ENCODE results near the gene AKAP6.
"Not testable (repeated sequence)": the region's sequence is repeated elsewhere in the genome, so short reads cannot be mapped to it uniquely, and the experiment has no call there.

Gene AKAP6

GRCh38 chr14:32779840-32780239 lies 450.7 kb downstream of the AKAP6 start:
- DNase-seq (ENCODE audit: insufficient read length, low spot score) (no peak), FAIRE-seq (no peak)
- no peak for TF ChIP-seq POLR2AphosphoS5 (IDR thresholded peaks at IDR 0.05; ENCODE audit: low read depth, low read length)
- no peak for TF ChIP-seq TAF1 (IDR thresholded peaks at IDR 0.05; ENCODE audit: low read depth, low read length)
- TF ChIP-seq POLR2A (IDR thresholded peaks at IDR 0.05; ENCODE audit: low read depth, low read length), result no peak
- no peak for TF ChIP-seq PAX5 (IDR thresholded peaks at IDR 0.05; ENCODE audit: insufficient read depth, low read length, severe bottlenecking)
- TF ChIP-seq SPI1 (IDR thresholded peaks at IDR 0.05; ENCODE audit: low read depth, low read length), result no peak
- no peak for TF ChIP-seq POU2F2 (IDR thresholded peaks at IDR 0.05; ENCODE audit: low read depth, low read length)

- no peak for DNase-seq (ENCODE audit: insufficient read length, low spot score)
- no peak for FAIRE-seq
- TF ChIP-seq PAX5 (IDR thresholded peaks at IDR 0.05; ENCODE audit: insufficient read depth, low read length, severe bottlenecking), result no peak
- no peak for TF ChIP-seq POLR2A (IDR thresholded peaks at IDR 0.05; ENCODE audit: low read depth, low read length)
- no peak for TF ChIP-seq POU2F2 (IDR thresholded peaks at IDR 0.05; ENCODE audit: low read depth, low read length)
- TF ChIP-seq SPI1 (IDR thresholded peaks at IDR 0.05; ENCODE audit: low read depth, low read length), result no peak
- TF ChIP-seq TAF1 (IDR thresholded peaks at IDR 0.05; ENCODE audit: low read depth, low read length), result no peak
- no peak for TF ChIP-seq POLR2AphosphoS5 (IDR thresholded peaks at IDR 0.05; ENCODE audit: low read depth, low read length)
These were observed 455.3 kb downstream of the AKAP6 start for GRCh38 chr14:32784405-32784804.

GRCh38 chr14:32785585-32785984 lies 456.5 kb downstream of the AKAP6 start:
- DNase-seq (ENCODE audit: insufficient read length, low spot score) (no peak), FAIRE-seq (no peak)
- TF ChIP-seq POLR2A (IDR thresholded peaks at IDR 0.05; ENCODE audit: low read depth, low read length) (no peak), TAF1 (IDR thresholded peaks at IDR 0.05; ENCODE audit: low read depth, low read length) (no peak), PAX5 (IDR thresholded peaks at IDR 0.05; ENCODE audit: insufficient read depth, low read length, severe bottlenecking) (no peak)

DNA sequence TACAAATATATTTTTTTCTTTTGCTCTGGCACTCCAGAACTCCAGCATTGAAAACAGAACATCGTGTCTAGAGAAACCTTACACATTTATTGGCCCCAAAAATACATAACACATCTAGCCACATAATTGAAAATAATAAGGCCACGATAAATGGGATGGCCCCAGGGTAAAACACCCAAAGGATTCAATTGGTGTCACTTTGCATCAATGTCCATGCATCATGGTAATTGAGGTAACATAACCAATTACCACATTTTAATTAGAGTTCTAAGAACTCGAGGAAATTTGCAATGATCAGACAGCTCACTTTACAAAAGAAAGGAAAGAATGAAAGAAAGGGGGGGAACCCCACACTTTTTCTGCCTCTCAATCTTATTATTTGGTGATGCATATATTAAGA lies 457.8 kb downstream of the AKAP6 start:
- no peak for FAIRE-seq
- TF ChIP-seq POLR2A (IDR thresholded peaks at IDR 0.05; ENCODE audit: low read depth, low read length) (no peak), PAX5 (IDR thresholded peaks at IDR 0.05; ENCODE audit: insufficient read depth, low read length, severe bottlenecking) (no peak), POLR2AphosphoS5 (IDR thresholded peaks at IDR 0.05; ENCODE audit: low read depth, low read length) (no peak), POU2F2 (IDR thresholded peaks at IDR 0.05; ENCODE audit: low read depth, low read length) (no peak), SPI1 (IDR thresholded peaks at IDR 0.05; ENCODE audit: low read depth, low read length) (no peak), TAF1 (IDR thresholded peaks at IDR 0.05; ENCODE audit: low read depth, low read length) (no peak)
- no peak for DNase-seq (ENCODE audit: insufficient read length, low spot score)

DNA sequence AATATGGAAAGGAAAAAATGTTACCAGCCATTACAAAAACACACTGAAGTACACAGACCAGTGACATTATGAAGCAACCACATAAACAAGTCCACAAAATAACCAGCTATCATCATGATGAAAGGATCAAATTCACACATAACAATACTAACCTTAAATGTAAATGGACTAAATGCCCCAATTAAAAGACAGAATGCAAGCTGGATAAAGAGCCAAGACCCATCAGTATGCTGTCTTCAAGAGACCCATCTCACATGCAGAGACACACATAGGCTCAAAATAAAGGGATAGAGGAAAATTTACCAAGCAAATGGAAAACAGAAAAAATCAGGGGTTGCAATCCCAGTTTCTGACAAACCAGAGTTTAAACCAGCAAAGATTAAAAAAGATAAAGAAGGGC lies 463.9 kb downstream of the AKAP6 start:
- DNase-seq (ENCODE audit: insufficient read length, low spot score); FAIRE-seq: not testable (repeated sequence)

DNA sequence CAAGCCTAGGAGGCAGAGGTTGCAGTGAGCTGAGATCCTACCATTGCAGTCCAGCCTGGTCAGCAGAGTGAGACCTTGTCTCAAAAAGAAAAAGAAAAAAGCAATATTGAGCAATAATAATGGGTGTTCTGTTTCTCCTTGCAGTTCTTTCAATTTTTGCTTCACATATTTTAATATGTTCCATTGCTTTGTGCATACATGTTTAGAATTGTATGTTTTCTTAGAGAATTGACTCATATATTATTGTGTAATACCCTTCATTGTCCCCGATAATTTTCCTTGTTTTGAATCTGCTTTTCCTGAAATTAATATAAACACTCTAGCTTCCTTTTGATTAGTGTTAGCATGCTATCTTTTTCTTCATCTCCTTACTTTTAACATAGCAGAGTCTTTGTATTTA lies 471.2 kb downstream of the AKAP6 start:
- FAIRE-seq, result no peak

DNA sequence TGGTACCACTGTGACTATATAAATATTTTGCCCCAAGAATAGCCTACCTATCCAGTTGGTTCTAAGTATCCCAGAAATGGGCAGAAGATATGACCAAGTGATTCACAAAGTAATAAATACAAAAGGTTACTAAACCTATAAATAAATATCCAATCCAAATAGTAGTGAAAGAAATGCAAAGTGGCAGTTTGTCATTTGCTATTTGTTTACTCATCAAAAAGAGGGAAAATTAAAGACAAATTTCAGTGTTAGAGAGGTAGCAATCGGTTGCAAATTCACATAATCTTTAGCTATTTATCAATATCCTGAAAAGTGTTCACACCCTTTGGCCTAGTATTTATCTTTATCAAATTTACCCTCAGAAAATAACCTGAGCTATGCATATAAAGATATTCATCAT lies 473.2 kb downstream of the AKAP6 start:
- no peak for FAIRE-seq
- no peak for DNase-seq (ENCODE audit: insufficient read length, low spot score)
- no peak for TF ChIP-seq POLR2AphosphoS5 (IDR thresholded peaks at IDR 0.05; ENCODE audit: low read depth, low read length)
- no peak for TF ChIP-seq PAX5 (IDR thresholded peaks at IDR 0.05; ENCODE audit: insufficient read depth, low read length, severe bottlenecking)
- no peak for TF ChIP-seq SPI1 (IDR thresholded peaks at IDR 0.05; ENCODE audit: low read depth, low read length)
- TF ChIP-seq TAF1 (IDR thresholded peaks at IDR 0.05; ENCODE audit: low read depth, low read length), result no peak
- TF ChIP-seq POU2F2 (IDR thresholded peaks at IDR 0.05; ENCODE audit: low read depth, low read length), result no peak
- TF ChIP-seq POLR2A (IDR thresholded peaks at IDR 0.05; ENCODE audit: low read depth, low read length), result no peak

More for the DNA sequence above, 471.2 kb downstream of the AKAP6 start:
- TF ChIP-seq POLR2A (IDR thresholded peaks at IDR 0.05; ENCODE audit: low read depth, low read length) (no peak), TAF1 (IDR thresholded peaks at IDR 0.05; ENCODE audit: low read depth, low read length) (no peak), POLR2AphosphoS5 (IDR thresholded peaks at IDR 0.05; ENCODE audit: low read depth, low read length) (no peak)
- no peak for DNase-seq (ENCODE audit: insufficient read length, low spot score)

- TF ChIP-seq POLR2A (IDR thresholded peaks at IDR 0.05; ENCODE audit: low read depth, low read length) (no peak), SPI1 (IDR thresholded peaks at IDR 0.05; ENCODE audit: low read depth, low read length) (no peak), POU2F2 (IDR thresholded peaks at IDR 0.05; ENCODE audit: low read depth, low read length) (no peak), TAF1 (IDR thresholded peaks at IDR 0.05; ENCODE audit: low read depth, low read length) (no peak), PAX5 (IDR thresholded peaks at IDR 0.05; ENCODE audit: insufficient read depth, low read length, severe bottlenecking) (no peak), POLR2AphosphoS5 (IDR thresholded peaks at IDR 0.05; ENCODE audit: low read depth, low read length) (no peak)
- DNase-seq (ENCODE audit: insufficient read length, low spot score) (no peak), FAIRE-seq (no peak)
These were observed 476.9 kb downstream of the AKAP6 start for GRCh38 chr14:32805979-32806378.

- TF ChIP-seq POU2F2 (IDR thresholded peaks at IDR 0.05; ENCODE audit: low read depth, low read length), result no peak
- TF ChIP-seq POLR2A (IDR thresholded peaks at IDR 0.05; ENCODE audit: low read depth, low read length), result no peak
- no peak for TF ChIP-seq PAX5 (IDR thresholded peaks at IDR 0.05; ENCODE audit: insufficient read depth, low read length, severe bottlenecking)
- TF ChIP-seq POLR2AphosphoS5 (IDR thresholded peaks at IDR 0.05; ENCODE audit: low read depth, low read length), result no peak
- TF ChIP-seq TAF1 (IDR thresholded peaks at IDR 0.05; ENCODE audit: low read depth, low read length), result no peak
- TF ChIP-seq SPI1 (IDR thresholded peaks at IDR 0.05; ENCODE audit: low read depth, low read length), result no peak
- DNase-seq (ENCODE audit: insufficient read length, low spot score) (no peak), FAIRE-seq (no peak)
These were observed 479.5 kb downstream of the AKAP6 start for GRCh38 chr14:32808644-32809043.

DNA sequence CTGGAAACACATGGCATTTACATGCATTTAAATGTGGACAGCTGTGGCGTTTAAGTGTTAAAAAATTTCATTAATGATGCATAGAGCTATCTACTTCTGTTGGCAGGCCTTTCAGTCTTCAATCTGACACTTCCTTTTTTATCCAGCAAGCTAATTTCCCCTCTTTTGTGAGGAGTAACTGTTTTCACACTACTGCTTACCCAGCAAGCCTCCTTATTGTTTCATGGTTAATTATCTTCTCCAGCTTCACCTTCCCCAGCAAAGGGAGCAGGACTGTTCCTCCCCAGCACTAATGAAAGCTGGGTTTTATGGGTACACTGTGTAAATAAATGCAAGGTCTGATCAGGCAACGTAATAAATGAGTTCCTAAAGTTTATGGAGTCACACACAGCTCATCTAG lies 480.2 kb downstream of the AKAP6 start:
- DNase-seq (ENCODE audit: insufficient read length, low spot score), result no peak
- TF ChIP-seq PAX5 (IDR thresholded peaks at IDR 0.05; ENCODE audit: insufficient read depth, low read length, severe bottlenecking) (no peak), SPI1 (IDR thresholded peaks at IDR 0.05; ENCODE audit: low read depth, low read length) (no peak), TAF1 (IDR thresholded peaks at IDR 0.05; ENCODE audit: low read depth, low read length) (no peak), POU2F2 (IDR thresholded peaks at IDR 0.05; ENCODE audit: low read depth, low read length) (no peak), POLR2AphosphoS5 (IDR thresholded peaks at IDR 0.05; ENCODE audit: low read depth, low read length) (no peak), POLR2A (IDR thresholded peaks at IDR 0.05; ENCODE audit: low read depth, low read length) (no peak)
- FAIRE-seq, result no peak

DNA sequence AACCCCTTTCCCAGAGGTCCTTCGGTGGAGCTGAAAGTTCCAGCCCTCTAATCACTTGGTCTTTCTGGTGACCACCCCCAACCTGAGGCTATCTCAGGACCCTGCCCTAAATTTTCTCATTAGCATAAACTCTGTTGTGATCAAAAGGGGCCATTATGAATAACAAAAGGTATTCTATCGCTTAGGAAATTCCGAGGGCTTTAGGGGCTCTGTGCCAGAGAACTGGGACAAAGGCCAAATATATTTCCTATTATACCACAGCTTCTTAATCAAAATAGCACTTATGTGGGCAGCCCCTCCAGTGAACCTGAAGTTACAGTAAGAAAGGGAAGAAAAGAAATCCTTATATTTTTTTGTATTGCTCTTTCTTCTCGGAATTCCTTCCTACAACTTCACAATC lies 484.3 kb downstream of the AKAP6 start:
- FAIRE-seq (no peak), DNase-seq (ENCODE audit: insufficient read length, low spot score) (no peak)
- no peak for TF ChIP-seq TAF1 (IDR thresholded peaks at IDR 0.05; ENCODE audit: low read depth, low read length)
- TF ChIP-seq POU2F2 (IDR thresholded peaks at IDR 0.05; ENCODE audit: low read depth, low read length), result no peak
- TF ChIP-seq POLR2A (IDR thresholded peaks at IDR 0.05; ENCODE audit: low read depth, low read length), result no peak
- no peak for TF ChIP-seq SPI1 (IDR thresholded peaks at IDR 0.05; ENCODE audit: low read depth, low read length)
- no peak for TF ChIP-seq POLR2AphosphoS5 (IDR thresholded peaks at IDR 0.05; ENCODE audit: low read depth, low read length)
- no peak for TF ChIP-seq PAX5 (IDR thresholded peaks at IDR 0.05; ENCODE audit: insufficient read depth, low read length, severe bottlenecking)

Data from GM12891 (cell line).